HEK293 (cell line): ENCODE data around the gene LRRTM4.

Experiments
- CTCF ChIA-PET: fragments of 350-600 bp; formaldehyde crosslinking; extraction: SDS; loops from one replicate; lab custom pipeline; 2021; ENCODE audit warnings: antibody characterized with exemption; lab: Yijun Ruan, JAX
- POLR2A ChIA-PET: fragments of 300-600 bp; formaldehyde crosslinking; extraction: SDS; loops from one replicate; lab custom pipeline; 2020; ENCODE audit warnings: antibody characterized with exemption, inconsistent platforms; lab: Yijun Ruan, JAX
- H3K27ac ChIP-seq: fragments of 200-500 bp; sonication (Bioruptor generic); 2 replicates; pipeline ENCODE4 v1.5.1; 2014; ENCODE audit warnings: low read depth, low read length, control low read depth, inconsistent platforms; ENCODE audit errors: extremely low read depth
- H3K36me3 ChIP-seq, 2 experiments: fragments of 200-500 bp in 1 of 2; sonication (Bioruptor generic) in 1 of 2; 1 replicate in 1 of 2; 2 replicates in 1 of 2; pipeline ENCODE4 v1.5.1; 2014 to 2017; ENCODE audit warnings: inconsistent platforms in 2 of 2, low read length in 2 of 2; ENCODE audit not compliant: control insufficient read depth in 2 of 2, insufficient read depth in 1 of 2
- H3K4me1 ChIP-seq: fragments of 200-500 bp; sonication (Bioruptor generic); 2 replicates; pipeline ENCODE4 v1.5.1; 2014; ENCODE audit warnings: mild to moderate bottlenecking, low read length, inconsistent platforms; ENCODE audit not compliant: control insufficient read depth, insufficient read depth
- H3K4me3 ChIP-seq: 2 replicates; pipeline ENCODE4 v1.5.1; 2011; ENCODE audit warnings: low read depth, mild to moderate bottlenecking, control low read depth, low read length, moderate library complexity
- H3K9me3 ChIP-seq: fragments of 200-500 bp; sonication (Bioruptor generic); 2 replicates; pipeline ENCODE4 v1.5.1; 2014; ENCODE audit warnings: low read depth, low read length, inconsistent platforms; ENCODE audit not compliant: control insufficient read depth, insufficient read depth
- GLIS1 ChIP-seq: fragments of 450-650 bp; formaldehyde crosslinking; IDR thresholded peaks from 2 replicates; pipeline ENCODE4 v1.5.1; 2016; ENCODE audit warnings: missing biosample characterization, missing genetic modification characterization
- HOXC10 ChIP-seq: sonication (generic); formaldehyde crosslinking; IDR thresholded peaks from 2 replicates; pipeline ENCODE4 v1.8.1; 2023; ENCODE audit warnings: mild to moderate bottlenecking, missing genetic modification reagents
- KLF9 ChIP-seq: fragments of 450-650 bp; formaldehyde crosslinking; IDR thresholded peaks from 2 replicates; pipeline ENCODE4 v1.5.1; 2016; ENCODE audit warnings: missing biosample characterization, missing genetic modification characterization, low read depth
- PRDM1 ChIP-seq: fragments of 450-650 bp; formaldehyde crosslinking; IDR thresholded peaks from 2 replicates; pipeline ENCODE4; 2016; ENCODE audit warnings: missing biosample characterization, missing genetic modification characterization
- SCRT2 ChIP-seq: fragments of 450-650 bp; formaldehyde crosslinking; IDR thresholded peaks from 2 replicates; pipeline ENCODE4 v1.5.1; 2016; ENCODE audit warnings: missing biosample characterization, missing genetic modification characterization
- SETDB1 ChIP-seq: IDR thresholded peaks from one replicate; pipeline ENCODE4 v1.6.1; 2017; ENCODE audit warnings: mild to moderate bottlenecking, low read length, moderate library complexity, mixed read lengths; ENCODE audit not compliant: insufficient read length
- ZBTB48 ChIP-seq: fragments of 450-650 bp; formaldehyde crosslinking; IDR thresholded peaks from 2 replicates; pipeline ENCODE4 v1.5.1; 2016; ENCODE audit warnings: missing biosample characterization, missing genetic modification characterization
- ZNF121 ChIP-seq: fragments of 450-650 bp; formaldehyde crosslinking; IDR thresholded peaks from 2 replicates; pipeline ENCODE4 v1.5.1; 2016; ENCODE audit warnings: missing biosample characterization, missing genetic modification characterization
- ZNF140 ChIP-seq: fragments of 450-650 bp; formaldehyde crosslinking; IDR thresholded peaks from 2 replicates; pipeline ENCODE4 v1.5.1; 2016; ENCODE audit warnings: missing biosample characterization, missing genetic modification characterization
- ZNF16 ChIP-seq: fragments of 450-650 bp; formaldehyde crosslinking; IDR thresholded peaks from 2 replicates; pipeline ENCODE4 v1.5.1; 2016; ENCODE audit warnings: low read depth, missing biosample characterization, missing genetic modification characterization
- ZNF175 ChIP-seq: fragments of 450-650 bp; formaldehyde crosslinking; IDR thresholded peaks from 2 replicates; pipeline ENCODE4 v1.5.1; 2016; ENCODE audit warnings: missing biosample characterization, missing genetic modification characterization
- ZNF202 ChIP-seq: fragments of 450-650 bp; formaldehyde crosslinking; IDR thresholded peaks from 2 replicates; pipeline ENCODE4 v1.5.1; 2016; ENCODE audit warnings: missing biosample characterization, missing genetic modification characterization, borderline replicate concordance
- ZNF221 ChIP-seq: fragments of 450-650 bp; formaldehyde crosslinking; IDR thresholded peaks from 2 replicates; pipeline ENCODE4 v1.5.1; 2017; ENCODE audit warnings: missing biosample characterization, missing genetic modification characterization, borderline replicate concordance
- ZNF354C ChIP-seq: fragments of 450-650 bp; formaldehyde crosslinking; IDR thresholded peaks from 2 replicates; pipeline ENCODE4 v1.5.1; 2016; ENCODE audit warnings: missing biosample characterization, missing genetic modification characterization, low read depth, borderline replicate concordance
- ZNF366 ChIP-seq: fragments of 450-650 bp; formaldehyde crosslinking; conservative IDR thresholded peaks from 2 replicates; pipeline ENCODE4 v1.5.1; 2016; ENCODE audit warnings: missing biosample characterization, missing genetic modification characterization
- ZNF521 ChIP-seq: fragments of 450-650 bp; formaldehyde crosslinking; IDR thresholded peaks from 2 replicates; pipeline ENCODE4 v1.5.1; 2017; ENCODE audit warnings: missing biosample characterization, mild to moderate bottlenecking, missing genetic modification characterization
- ZNF530 ChIP-seq: fragments of 450-650 bp; formaldehyde crosslinking; IDR thresholded peaks from 2 replicates; pipeline ENCODE4 v1.5.1; 2016; ENCODE audit warnings: low read depth, missing biosample characterization, missing genetic modification characterization
- ZNF544 ChIP-seq: fragments of 450-650 bp; formaldehyde crosslinking; IDR thresholded peaks from 2 replicates; pipeline ENCODE4 v1.5.0; 2017; ENCODE audit warnings: missing biosample characterization, missing genetic modification characterization
- ZNF596 ChIP-seq: fragments of 450-650 bp; IDR thresholded peaks from 2 replicates; pipeline ENCODE4 v1.5.0; 2018; ENCODE audit warnings: missing biosample characterization, mild to moderate bottlenecking, missing genetic modification characterization, moderate library complexity
- ZNF776 ChIP-seq: fragments of 450-650 bp; formaldehyde crosslinking; IDR thresholded peaks from 2 replicates; pipeline ENCODE4 v1.5.0; 2017; ENCODE audit warnings: missing biosample characterization, missing genetic modification characterization, borderline replicate concordance
- ZSCAN30 ChIP-seq: fragments of 450-650 bp; IDR thresholded peaks from 2 replicates; pipeline ENCODE4 v1.5.1; 2018; ENCODE audit warnings: missing biosample characterization, mild to moderate bottlenecking, missing genetic modification characterization, moderate library complexity
- TF ChIP-seq, protein P1 (sequence below): fragments of 450-650 bp; formaldehyde crosslinking; IDR thresholded peaks from 2 replicates; pipeline ENCODE4 v1.5.1; 2016; ENCODE audit warnings: missing biosample characterization, missing genetic modification characterization
- TF ChIP-seq, protein P2 (sequence below): fragments of 450-650 bp; formaldehyde crosslinking; optimal IDR thresholded peaks from 2 replicates; pipeline ENCODE3; 2016; ENCODE audit warnings: missing biosample characterization, mild to moderate bottlenecking, missing genetic modification characterization
- TF ChIP-seq, protein P3 (sequence below): fragments of 450-650 bp; formaldehyde crosslinking; IDR thresholded peaks from 2 replicates; pipeline ENCODE4 v1.5.1; 2017; ENCODE audit warnings: missing biosample characterization, missing genetic modification characterization
- TF ChIP-seq, protein P4 (sequence below): fragments of 450-650 bp; formaldehyde crosslinking; IDR thresholded peaks from 2 replicates; pipeline ENCODE4 v1.5.1; 2017; ENCODE audit warnings: missing biosample characterization, mild to moderate bottlenecking, missing genetic modification characterization, moderate library complexity

LRRTM4 gene

DNA sequence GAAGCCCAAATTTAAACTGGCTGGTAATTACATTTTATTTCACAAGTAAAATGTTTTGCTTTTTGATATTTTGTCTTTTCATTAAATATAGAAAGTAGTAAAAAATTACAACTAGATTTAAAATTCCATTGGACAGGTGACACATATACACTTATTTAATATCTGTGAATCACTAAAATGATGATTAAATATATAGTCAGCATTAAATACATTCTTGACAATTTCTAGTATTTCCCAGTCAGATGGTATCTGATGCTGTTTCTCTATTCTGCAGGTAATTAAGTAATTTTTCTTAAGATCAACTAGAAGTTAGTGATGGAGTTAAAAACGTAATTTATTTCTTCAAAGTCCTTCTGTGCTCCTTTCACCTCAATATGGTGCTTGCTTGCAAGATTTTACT, 237.8 kb downstream of the LRRTM4 start (continued):
- no peak for TF ChIP-seq HOXC10
- TF ChIP-seq ZNF366 (tag by site-specific recombination): no peak
- no peak for TF ChIP-seq GLIS1 (tag by site-specific recombination)
- TF ChIP-seq ZBTB48: no peak
- TF ChIP-seq ZNF354C (tag by site-specific recombination): no peak

DNA sequence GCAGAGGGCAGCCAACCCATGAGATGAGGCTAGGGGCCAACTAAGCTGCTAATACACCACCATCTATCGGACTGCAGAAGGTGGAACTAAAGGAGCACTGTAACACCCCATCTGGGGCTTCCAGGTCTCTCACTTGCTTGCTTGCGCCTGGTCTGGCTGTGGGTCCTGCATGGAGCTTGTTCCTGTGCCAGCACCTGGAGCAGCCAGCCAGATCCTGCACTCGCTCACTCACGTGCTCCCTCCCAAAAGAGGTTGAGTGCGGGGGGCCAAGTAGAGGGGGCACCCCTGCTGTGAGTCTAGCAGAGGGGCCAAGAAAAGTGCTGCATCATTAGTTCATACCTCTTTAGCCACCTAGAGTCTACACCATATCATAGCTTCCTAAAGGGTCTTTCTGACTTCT, 250.9 kb downstream of the LRRTM4 start:
- Histone ChIP-seq H3K27ac (no peak overlapping the region), H3K36me3 (no peaks in the 10 kb centered on the region), H3K9me3 (no peaks in the 10 kb centered on the region), H3K4me1 (no peaks in the 10 kb centered on the region), H3K4me3 (no peak overlapping the region)
- POLR2A ChIA-PET: no interaction called here
- TF ChIP-seq ZNF202 (tag by site-specific recombination): no peak
- TF ChIP-seq ZNF544 (tag by site-specific recombination): no peak
- no peak for TF ChIP-seq ZNF16
- TF ChIP-seq, protein P1, sequence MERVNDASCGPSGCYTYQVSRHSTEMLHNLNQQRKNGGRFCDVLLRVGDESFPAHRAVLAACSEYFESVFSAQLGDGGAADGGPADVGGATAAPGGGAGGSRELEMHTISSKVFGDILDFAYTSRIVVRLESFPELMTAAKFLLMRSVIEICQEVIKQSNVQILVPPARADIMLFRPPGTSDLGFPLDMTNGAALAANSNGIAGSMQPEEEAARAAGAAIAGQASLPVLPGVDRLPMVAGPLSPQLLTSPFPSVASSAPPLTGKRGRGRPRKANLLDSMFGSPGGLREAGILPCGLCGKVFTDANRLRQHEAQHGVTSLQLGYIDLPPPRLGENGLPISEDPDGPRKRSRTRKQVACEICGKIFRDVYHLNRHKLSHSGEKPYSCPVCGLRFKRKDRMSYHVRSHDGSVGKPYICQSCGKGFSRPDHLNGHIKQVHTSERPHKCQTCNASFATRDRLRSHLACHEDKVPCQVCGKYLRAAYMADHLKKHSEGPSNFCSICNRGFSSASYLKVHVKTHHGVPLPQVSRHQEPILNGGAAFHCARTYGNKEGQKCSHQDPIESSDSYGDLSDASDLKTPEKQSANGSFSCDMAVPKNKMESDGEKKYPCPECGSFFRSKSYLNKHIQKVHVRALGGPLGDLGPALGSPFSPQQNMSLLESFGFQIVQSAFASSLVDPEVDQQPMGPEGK (tag by site-specific recombination): no peak
- TF ChIP-seq, protein P2, sequence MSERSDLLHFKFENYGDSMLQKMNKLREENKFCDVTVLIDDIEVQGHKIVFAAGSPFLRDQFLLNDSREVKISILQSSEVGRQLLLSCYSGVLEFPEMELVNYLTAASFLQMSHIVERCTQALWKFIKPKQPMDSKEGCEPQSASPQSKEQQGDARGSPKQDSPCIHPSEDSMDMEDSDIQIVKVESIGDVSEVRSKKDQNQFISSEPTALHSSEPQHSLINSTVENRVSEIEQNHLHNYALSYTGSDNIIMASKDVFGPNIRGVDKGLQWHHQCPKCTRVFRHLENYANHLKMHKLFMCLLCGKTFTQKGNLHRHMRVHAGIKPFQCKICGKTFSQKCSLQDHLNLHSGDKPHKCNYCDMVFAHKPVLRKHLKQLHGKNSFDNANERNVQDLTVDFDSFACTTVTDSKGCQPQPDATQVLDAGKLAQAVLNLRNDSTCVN (tag by site-specific recombination): no peak
- TF ChIP-seq PRDM1 (tag by site-specific recombination): no peak
- no peak for TF ChIP-seq ZNF354C (tag by site-specific recombination)
- TF ChIP-seq, all 188 proteins: peak for 0
- CTCF ChIA-PET: no interaction called here

DNA sequence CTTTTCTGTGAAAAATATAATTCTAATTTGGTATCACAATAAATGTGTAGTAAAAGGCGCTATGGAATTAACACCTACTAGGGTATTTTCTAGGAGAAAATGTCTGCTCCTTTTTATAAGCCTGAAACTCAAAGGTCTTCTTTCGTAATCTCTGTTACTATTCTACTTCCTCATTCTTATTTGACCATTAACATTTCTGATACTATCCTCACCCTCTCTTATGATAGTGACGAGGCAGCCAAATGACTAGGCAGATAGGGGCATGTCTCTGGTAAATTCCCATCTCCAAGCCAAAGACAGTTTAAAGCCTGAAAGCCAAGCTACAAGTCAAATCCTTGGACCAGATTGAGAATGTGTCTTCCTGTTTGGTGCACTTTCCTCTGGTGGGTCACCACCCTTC, 251.7 kb downstream of the LRRTM4 start:
- H3K36me3 ChIP-seq: no peaks in the 10 kb centered on the region
- ChIA-PET POLR2A (no interaction called here), CTCF (no interaction called here)
- H3K9me3 ChIP-seq: no peaks in the 10 kb centered on the region
- TF ChIP-seq ZNF140 (tag by site-specific recombination): no peak
- TF ChIP-seq ZSCAN30 (tag by site-specific recombination): no peak
- TF ChIP-seq ZNF121 (tag by site-specific recombination): no peak
- TF ChIP-seq SCRT2 (tag by site-specific recombination): no peak
- TF ChIP-seq, protein P3, sequence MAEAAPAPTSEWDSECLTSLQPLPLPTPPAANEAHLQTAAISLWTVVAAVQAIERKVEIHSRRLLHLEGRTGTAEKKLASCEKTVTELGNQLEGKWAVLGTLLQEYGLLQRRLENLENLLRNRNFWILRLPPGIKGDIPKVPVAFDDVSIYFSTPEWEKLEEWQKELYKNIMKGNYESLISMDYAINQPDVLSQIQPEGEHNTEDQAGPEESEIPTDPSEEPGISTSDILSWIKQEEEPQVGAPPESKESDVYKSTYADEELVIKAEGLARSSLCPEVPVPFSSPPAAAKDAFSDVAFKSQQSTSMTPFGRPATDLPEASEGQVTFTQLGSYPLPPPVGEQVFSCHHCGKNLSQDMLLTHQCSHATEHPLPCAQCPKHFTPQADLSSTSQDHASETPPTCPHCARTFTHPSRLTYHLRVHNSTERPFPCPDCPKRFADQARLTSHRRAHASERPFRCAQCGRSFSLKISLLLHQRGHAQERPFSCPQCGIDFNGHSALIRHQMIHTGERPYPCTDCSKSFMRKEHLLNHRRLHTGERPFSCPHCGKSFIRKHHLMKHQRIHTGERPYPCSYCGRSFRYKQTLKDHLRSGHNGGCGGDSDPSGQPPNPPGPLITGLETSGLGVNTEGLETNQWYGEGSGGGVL (tag by site-specific recombination): no peak
- no peak overlapping the region for H3K27ac ChIP-seq
- no peaks in the 10 kb centered on the region for H3K4me1 ChIP-seq
- no peak overlapping the region for H3K4me3 ChIP-seq

DNA sequence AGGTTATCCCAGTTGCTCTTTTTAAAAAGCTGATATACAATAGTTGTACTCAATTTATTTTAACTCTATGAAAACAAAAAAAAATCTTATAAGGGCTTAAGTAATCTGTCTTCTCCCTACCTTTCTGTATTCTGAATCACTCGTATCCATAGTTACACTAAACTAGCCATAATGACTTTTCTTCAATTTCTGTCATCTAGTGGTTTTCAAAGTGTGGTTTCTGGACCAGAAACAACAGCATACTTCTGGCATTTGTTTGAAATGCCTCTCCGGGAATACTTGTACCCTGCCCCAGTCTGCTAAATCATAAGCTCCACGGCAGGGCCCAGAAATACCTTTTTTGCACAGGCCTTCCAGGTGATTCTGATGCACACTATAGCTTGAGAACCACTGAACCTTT, 253.6 kb downstream of the LRRTM4 start:
- H3K9me3 ChIP-seq: no peaks in the 10 kb centered on the region
- no peak overlapping the region for H3K27ac ChIP-seq
- ChIA-PET POLR2A (no interaction called here), CTCF (no interaction called here)
- H3K4me1 ChIP-seq: no peaks in the 10 kb centered on the region
- no peaks in the 10 kb centered on the region for H3K36me3 ChIP-seq
- no peak overlapping the region for H3K4me3 ChIP-seq
- TF ChIP-seq ZNF121 (tag by site-specific recombination) (no peak), ZNF596 (tag by site-specific recombination) (no peak), ZNF175 (tag by site-specific recombination) (no peak), ZNF221 (tag by site-specific recombination) (no peak), ZNF776 (tag by site-specific recombination) (no peak), SETDB1 (no peak), ZNF521 (tag by site-specific recombination) (no peak), ZNF354C (tag by site-specific recombination) (no peak), KLF9 (tag by site-specific recombination) (no peak), ZNF530 (tag by site-specific recombination) (no peak)
- TF ChIP-seq, protein P4, sequence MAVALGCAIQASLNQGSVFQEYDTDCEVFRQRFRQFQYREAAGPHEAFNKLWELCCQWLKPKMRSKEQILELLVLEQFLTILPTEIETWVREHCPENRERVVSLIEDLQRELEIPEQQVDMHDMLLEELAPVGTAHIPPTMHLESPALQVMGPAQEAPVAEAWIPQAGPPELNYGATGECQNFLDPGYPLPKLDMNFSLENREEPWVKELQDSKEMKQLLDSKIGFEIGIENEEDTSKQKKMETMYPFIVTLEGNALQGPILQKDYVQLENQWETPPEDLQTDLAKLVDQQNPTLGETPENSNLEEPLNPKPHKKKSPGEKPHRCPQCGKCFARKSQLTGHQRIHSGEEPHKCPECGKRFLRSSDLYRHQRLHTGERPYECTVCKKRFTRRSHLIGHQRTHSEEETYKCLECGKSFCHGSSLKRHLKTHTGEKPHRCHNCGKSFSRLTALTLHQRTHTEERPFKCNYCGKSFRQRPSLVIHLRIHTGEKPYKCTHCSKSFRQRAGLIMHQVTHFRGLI (tag by site-specific recombination): no peak
